KOPT-K1 (cell line): Measurements from ENCODE around the gene ADARB2.

Experiments used
- H3K27ac ChIP-seq: fragments of 200-600 bp; sonication (generic); 2 replicates; pipeline ENCODE4 v1.5.1; 2016; ENCODE audit warnings: antibody characterized with exemption, mild to moderate bottlenecking, low read depth, low read length; ENCODE audit not compliant: poor library complexity, severe bottlenecking
- H3K36me3 ChIP-seq: fragments of 200-600 bp; sonication (generic); 2 replicates; pipeline ENCODE4 v1.5.1; 2017; ENCODE audit warnings: antibody characterized with exemption, mild to moderate bottlenecking, low read length, moderate library complexity; ENCODE audit not compliant: insufficient read depth
- H3K9me3 ChIP-seq: fragments of 200-600 bp; sonication (generic); 2 replicates; pipeline ENCODE4 v1.5.1; 2017; ENCODE audit warnings: antibody characterized with exemption, low read length, mild to moderate bottlenecking; ENCODE audit not compliant: insufficient read depth, poor library complexity, severe bottlenecking

Gene ADARB2

GRCh38 chr10:1412531-1413189, 324.7 kb downstream of the ADARB2 start:
- no peak overlapping the region for H3K27ac ChIP-seq
- H3K9me3 ChIP-seq = no peaks in the 10 kb centered on the region
- H3K36me3 ChIP-seq = no peaks in the 10 kb centered on the region

DNA sequence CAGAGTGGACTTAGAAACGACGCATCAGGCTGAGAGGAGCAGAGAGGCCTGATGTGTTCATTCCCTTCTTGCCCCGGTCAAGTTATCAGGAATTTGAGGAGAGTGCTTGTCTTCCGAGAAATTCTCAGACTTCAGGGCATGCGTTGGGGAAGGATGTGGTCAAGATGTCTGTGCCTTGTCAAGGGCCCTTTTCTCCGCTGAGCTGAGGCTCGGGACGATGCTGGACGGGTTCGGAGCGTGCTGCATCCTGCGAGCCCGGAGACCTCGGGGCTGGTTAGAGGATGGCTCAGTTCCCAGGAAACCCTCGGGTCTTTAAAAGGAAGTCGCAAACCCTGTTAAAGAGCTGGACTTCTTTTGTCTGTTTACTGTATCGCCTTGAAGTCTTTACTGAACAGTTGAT, 325.4 kb downstream of the ADARB2 start:
- Histone ChIP-seq H3K27ac (no peak overlapping the region), H3K9me3 (no peaks in the 10 kb centered on the region), H3K36me3 (no peaks in the 10 kb centered on the region)

- Histone ChIP-seq H3K36me3 (no peaks in the 10 kb centered on the region), H3K27ac (no peak overlapping the region), H3K9me3 (no peaks in the 10 kb centered on the region)
Measured at GRCh38 chr10:1411451-1411850, 325.9 kb downstream of the ADARB2 start.

DNA sequence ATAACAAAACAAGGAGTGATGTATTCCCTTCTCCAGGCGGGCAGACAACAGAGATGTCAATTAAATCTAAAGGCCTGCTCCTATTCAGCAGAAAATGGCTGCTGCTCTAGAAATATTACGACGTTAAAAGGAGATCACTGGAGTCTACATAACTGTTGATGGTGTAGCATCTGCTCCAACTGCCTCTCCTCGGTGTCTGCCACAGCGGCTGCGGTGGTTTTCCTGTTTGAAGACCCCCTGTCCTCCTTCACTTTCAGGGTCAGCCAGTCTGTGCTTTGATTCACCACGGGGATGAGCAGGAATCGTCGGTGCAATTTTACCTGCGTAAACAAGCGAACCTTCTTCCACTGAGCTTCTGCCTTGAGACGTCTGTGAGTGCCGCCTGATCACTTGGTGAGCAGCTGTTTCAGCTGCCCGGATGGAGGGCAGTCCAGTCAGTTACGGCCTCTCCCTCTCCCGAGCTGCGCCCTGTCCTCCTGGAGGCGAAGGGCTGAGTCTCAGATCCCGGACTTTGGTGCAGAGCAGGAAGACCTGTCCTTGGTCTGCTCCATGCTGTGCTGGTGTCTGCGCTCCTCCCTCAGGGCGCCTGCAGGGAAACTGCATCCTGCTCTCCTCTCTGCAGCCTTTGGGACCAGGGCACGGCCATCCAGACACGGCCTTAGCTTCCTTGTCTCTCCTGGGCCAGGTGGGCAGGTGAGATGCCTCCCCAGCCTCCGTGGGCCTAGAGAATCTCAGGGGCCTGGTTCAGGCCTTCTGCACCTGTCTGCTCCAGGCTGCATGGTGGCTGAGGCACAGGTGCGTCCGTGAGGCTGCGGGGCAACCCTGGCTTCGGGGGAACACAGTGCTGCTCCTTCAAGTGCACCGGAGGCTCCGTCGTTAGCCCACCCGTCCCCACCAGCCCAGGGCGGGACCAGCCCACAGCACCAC, 326.6 kb downstream of the ADARB2 start:
- Histone ChIP-seq H3K36me3 (no peaks in the 10 kb centered on the region), H3K27ac (no peak overlapping the region), H3K9me3 (no peaks in the 10 kb centered on the region)

- Histone ChIP-seq H3K27ac (no peak overlapping the region), H3K9me3 (no peaks in the 10 kb centered on the region), H3K36me3 (no peaks in the 10 kb centered on the region)
Measured at GRCh38 chr10:1410032-1410431, 327.3 kb downstream of the ADARB2 start.

GRCh38 chr10:1409392-1409791, 327.9 kb downstream of the ADARB2 start:
- no peaks in the 10 kb centered on the region for H3K36me3 ChIP-seq
- H3K9me3 ChIP-seq = no peaks in the 10 kb centered on the region
- no peak overlapping the region for H3K27ac ChIP-seq

- Histone ChIP-seq H3K9me3 (no peaks in the 10 kb centered on the region), H3K27ac (no peak overlapping the region), H3K36me3 (no peaks in the 10 kb centered on the region)
Measured at GRCh38 chr10:1408651-1409367, 328.5 kb downstream of the ADARB2 start.

- Histone ChIP-seq H3K9me3 (no peaks in the 10 kb centered on the region), H3K36me3 (no peaks in the 10 kb centered on the region), H3K27ac (no peak overlapping the region)
Measured at GRCh38 chr10:1406967-1407945, 330.1 kb downstream of the ADARB2 start.

DNA sequence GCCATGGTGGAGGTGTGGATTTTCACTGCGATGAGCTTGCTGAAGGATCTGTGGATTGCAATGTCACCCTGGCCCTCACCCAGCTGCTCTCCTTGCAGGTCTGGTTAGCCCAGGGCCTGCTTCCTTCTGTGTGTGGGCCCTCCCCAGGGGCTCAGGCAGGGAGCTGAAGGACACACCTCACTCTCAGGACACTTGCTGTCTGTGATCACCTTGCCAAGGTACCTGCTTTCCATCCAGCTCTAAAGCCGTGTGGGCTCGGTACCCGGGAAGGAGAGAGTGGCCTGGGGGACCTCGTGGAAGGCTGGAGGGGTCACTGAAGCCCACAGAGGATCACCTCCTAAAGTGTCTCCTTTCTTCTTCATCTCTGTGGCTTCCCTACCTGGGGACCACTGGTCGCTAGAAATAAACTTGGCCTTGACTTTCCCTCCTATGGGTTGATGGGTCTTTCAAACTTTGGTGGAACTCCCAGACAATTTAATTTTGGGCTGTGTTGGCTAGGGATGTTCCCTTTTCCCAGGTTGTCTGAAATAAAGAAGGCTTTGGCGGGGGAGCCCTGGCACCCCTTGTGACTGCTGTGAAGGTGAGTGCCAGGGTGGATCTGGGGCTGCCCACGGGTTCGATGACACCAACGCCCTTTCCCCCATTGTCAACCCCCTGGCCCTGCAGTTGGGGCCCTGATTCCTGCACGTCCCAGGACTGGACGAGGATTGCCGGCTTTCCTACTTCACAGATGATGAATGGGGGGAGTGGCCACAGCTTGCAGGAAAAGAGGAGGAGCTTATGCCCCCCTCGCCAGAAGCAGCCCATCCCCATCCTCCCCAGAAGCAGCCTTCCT, 331.0 kb downstream of the ADARB2 start:
- Histone ChIP-seq H3K27ac (no peak overlapping the region), H3K9me3 (no peaks in the 10 kb centered on the region), H3K36me3 (no peaks in the 10 kb centered on the region)

DNA sequence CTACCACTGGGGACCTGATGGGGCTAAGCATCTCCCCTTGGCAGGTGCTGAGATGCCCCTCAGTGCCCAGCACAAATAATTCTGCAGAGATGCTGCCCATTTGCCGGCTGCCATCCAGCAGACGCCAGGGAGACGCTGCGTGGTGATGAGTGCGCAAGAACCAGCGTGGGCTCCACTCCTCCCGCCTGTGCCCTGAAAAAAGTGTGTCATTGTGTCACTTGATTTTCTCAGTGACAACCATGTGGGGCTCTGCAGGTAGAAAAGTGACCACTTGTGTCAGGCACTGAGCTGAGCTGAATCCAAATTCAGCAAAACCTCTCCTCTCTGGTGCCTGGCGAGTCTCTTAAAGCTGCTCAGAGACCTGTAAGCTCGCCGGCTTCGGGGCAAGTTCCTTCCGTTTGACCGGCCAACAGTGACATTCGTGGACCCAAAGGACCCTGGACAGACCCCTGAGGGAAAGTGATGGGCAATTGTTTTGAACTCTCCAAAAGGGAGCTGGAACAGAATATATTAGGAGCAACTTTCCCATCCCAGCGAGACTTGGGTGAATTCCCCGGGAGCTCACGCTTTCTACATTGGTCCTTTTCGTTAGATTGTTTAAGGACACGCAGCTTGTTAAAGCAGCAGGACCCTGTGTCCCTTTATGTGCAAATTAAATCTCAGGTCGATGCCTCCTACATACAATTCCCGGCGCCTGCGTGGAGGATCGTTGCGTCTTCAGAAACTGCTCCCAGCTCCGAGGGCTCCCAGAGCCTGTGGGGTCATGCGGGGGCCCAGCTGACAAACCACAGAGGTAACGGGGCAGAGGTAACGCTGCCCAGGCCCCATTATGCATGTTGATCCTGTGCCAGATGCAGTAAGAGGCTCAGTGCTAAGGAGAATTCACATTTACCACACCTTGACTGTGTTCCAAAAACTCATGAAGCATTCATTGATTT, 332.7 kb downstream of the ADARB2 start:
- no peak overlapping the region for H3K27ac ChIP-seq
- H3K9me3 ChIP-seq = no peaks in the 10 kb centered on the region
- no peaks in the 10 kb centered on the region for H3K36me3 ChIP-seq

DNA sequence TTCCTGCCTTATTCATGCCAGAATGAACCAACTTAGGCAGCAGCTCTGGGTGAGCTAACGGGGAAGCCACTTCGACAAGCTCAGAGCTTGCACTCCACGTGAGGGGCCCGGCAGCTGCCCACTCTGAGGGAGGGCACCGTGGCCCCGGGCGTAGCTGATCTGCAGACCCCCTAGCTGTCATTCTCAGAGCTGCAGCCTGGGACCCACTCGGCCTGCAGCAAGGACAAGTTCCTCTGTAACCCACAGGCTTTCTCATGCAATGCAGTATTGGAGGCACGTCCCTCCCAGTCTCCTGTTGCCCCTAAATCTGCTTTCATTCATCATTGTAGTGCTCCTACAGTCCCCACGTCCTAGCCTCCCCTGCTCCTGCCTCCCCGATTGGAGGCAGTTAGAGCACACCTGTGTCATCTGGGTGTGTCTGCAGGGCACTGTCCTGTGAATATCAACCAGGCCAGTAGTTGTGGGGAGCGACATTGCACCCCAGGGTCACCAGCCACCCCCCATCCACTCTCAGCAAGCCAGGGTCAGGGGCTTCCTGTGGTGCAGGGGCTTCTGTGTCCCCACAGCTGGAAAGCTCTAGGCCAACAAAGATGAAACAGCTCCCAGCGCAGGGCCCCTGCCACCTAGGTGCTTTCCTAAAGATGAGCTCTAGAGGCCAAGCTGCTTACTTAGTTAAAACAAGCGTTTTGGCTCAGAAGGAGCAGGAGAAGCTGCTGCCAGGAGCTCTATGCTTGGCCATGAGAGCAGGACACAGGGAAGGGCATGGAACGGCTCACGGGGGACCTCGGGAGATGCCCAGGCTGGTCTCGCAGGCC, 333.6 kb downstream of the ADARB2 start:
- no peak overlapping the region for H3K27ac ChIP-seq
- no peaks in the 10 kb centered on the region for H3K36me3 ChIP-seq
- no peaks in the 10 kb centered on the region for H3K9me3 ChIP-seq

DNA sequence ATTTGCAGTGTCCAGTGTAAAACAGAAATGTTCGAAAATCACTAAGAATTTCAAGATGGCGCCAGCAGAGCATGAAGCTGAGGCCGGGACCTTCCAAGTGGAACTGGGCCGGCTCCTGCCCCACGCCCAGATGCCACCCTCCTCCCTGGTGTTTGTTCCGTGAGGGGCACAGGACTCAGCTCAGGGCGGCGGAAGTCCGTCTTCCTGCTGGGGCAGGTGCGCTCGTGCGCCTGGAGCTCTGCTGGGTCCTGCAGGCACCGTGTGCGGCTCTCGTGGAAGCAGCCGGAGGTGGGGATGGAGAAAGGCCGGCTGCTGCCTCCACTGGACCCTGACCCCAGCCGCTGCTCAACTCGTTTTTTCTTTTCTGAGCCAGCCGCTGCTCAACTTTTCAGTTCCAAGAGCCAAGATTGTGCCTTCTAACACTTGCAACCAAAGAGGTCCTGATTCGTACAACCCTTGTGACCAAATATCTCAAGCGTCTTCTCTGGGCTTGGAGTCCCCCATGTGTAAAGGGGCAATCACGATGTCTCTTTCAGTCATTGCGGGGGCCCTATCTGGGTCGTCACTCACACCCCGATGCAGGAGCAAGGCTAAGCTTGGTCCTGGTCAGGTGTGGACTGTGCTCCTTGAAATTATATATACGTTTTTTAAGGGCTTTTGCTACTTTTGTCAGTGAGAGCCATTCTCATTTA, 334.4 kb downstream of the ADARB2 start:
- Histone ChIP-seq H3K36me3 (no peaks in the 10 kb centered on the region), H3K27ac (no peak overlapping the region), H3K9me3 (no peaks in the 10 kb centered on the region)
